Tibial nerve (tissue), 4 donors: ENCODE data around the gene POLR1G.

Experiments used
- CTCF ChIP-seq, 5 experiments: fragments of 200-600 bp in 3 of 5; fragments of 450-650 bp in 2 of 5; sonication (generic) in 3 of 5; IDR thresholded peaks; one replicate each; pipeline ENCODE4 v1.5.1; 2016 to 2019; ENCODE audit warnings: antibody characterized with exemption in 5 of 5, mild to moderate bottlenecking in 3 of 5, moderate library complexity in 2 of 5
- EP300 ChIP-seq, 2 donors: sonication (generic); formaldehyde crosslinking; IDR thresholded peaks; one replicate each; pipeline ENCODE4 v1.6.1; 2017; ENCODE audit warnings: antibody characterized with exemption in 2 of 2, mild to moderate bottlenecking in 1 of 2
- POLR2A ChIP-seq, 2 donors: fragments of 450-650 bp; IDR thresholded peaks; one replicate each; pipeline ENCODE4 v1.6.1; 2017; ENCODE audit warnings: antibody characterized with exemption in 2 of 2, mild to moderate bottlenecking in 2 of 2, moderate library complexity in 2 of 2

GRCh38 chr19:45442408-45442777 lies 35.9 kb downstream of the POLR1G start:
- no peak for TF ChIP-seq CTCF (IDR thresholded peaks at IDR 0.05)
- no peak for TF ChIP-seq POLR2A (IDR thresholded peaks at IDR 0.05)
- TF ChIP-seq EP300 (IDR thresholded peaks at IDR 0.05): no peak
